ENCODE results near the gene SLC35F1. TPM values are rescaled to one million over a fixed set of nuclear protein-coding genes. Genes with fewer than 3 reads are reported as not detected.

The SLC35F1 gene
- total RNA-seq, 6 experiments from 2014 or later = 0.12 TPM; not detected in 5

Other genes starting within 250 kb of the SLC35F1 start
- 10 to 100 TPM; 19.6 to 23.4 (median 21.0) TPM for gene NUS1, start 231.8 kb upstream of the SLC35F1 start, total RNA-seq